Omental fat pad (tissue), 4 donors: Measurements from ENCODE around the gene PNRC1. TPM values are rescaled to one million over a fixed set of nuclear protein-coding genes. Genes with fewer than 3 reads are reported as not detected.
"Not testable (repeated sequence)": the region's sequence is repeated elsewhere in the genome, so short reads cannot be mapped to it uniquely, and the experiment has no call there.

Experiments used
- ATAC-seq: fragments of 150-250 bp; one replicate; pipeline ENCODE4 v1.9.1; 2016; ENCODE audit warnings: mild to moderate bottlenecking, moderate library complexity; ENCODE audit not compliant: low FRiP score
- DNase-seq: peaks from one replicate; pipeline ENCODE4 v3.0.0-alpha.2; 2019; ENCODE audit warnings: low spot score
- CTCF ChIP-seq, 3 donors: fragments of 450-650 bp; IDR thresholded peaks; one replicate each; pipeline ENCODE4 v1.5.1; 2016 to 2017; ENCODE audit warnings: antibody characterized with exemption in 3 of 3, mild to moderate bottlenecking in 3 of 3, moderate library complexity in 2 of 3
- total RNA-seq, 4 donors: library from RNA; depleted of rRNA; stranded (reverse); fragments of >200 nt; gene quantifications; one replicate each; pipeline ENCODE4 v1.1.0, GENCODE V29; 2016

PNRC1 gene
- total RNA-seq, 4 donors from 2014 or later: 179 to 395 (median 279) TPM

- ATAC-seq (no peak), DNase-seq (no peak)
- no peak for TF ChIP-seq CTCF (IDR thresholded peaks at IDR 0.05)
Observed at GRCh38 chr6:89120371-89120770, 39.8 kb downstream of the PNRC1 start.

- ATAC-seq (no peak), DNase-seq (no peak)
- TF ChIP-seq CTCF (IDR thresholded peaks at IDR 0.05): no peak
Observed at GRCh38 chr6:89121934-89122333, 41.4 kb downstream of the PNRC1 start.

GRCh38 chr6:89122625-89123024 is 42.1 kb downstream of the PNRC1 start:
- TF ChIP-seq CTCF (IDR thresholded peaks at IDR 0.05): no peak
- DNase-seq: no peak
- no peak for ATAC-seq

GRCh38 chr6:89128256-89128671 is 47.7 kb downstream of the PNRC1 start:
- ATAC-seq: not testable (repeated sequence)

GRCh38 chr6:89131599-89131998 is 51.0 kb downstream of the PNRC1 start:
- DNase-seq (no peak), ATAC-seq (no peak)
- no peak for TF ChIP-seq CTCF (IDR thresholded peaks at IDR 0.05)

More at GRCh38 chr6:89128256-89128671, 47.7 kb downstream of the PNRC1 start:
- not testable (repeated sequence) for DNase-seq

GRCh38 chr6:89132057-89132456 is 51.5 kb downstream of the PNRC1 start:
- TF ChIP-seq CTCF (IDR thresholded peaks at IDR 0.05): no peak
- ATAC-seq: no peak
- no peak for DNase-seq

GRCh38 chr6:89133981-89134380 is 53.4 kb downstream of the PNRC1 start:
- DNase-seq (no peak), ATAC-seq (no peak)
- TF ChIP-seq CTCF (IDR thresholded peaks at IDR 0.05): no peak

GRCh38 chr6:89134723-89135122 is 54.2 kb downstream of the PNRC1 start:
- no peak for DNase-seq
- ATAC-seq: no peak
- TF ChIP-seq CTCF (IDR thresholded peaks at IDR 0.05): no peak
